HCT116 (cell line): ENCODE data around the gene PRND. TPM values are rescaled to one million over a fixed set of nuclear protein-coding genes. Genes with fewer than 3 reads are reported as not detected.

Experiments used
- ATAC-seq: fragments of 200-7000 bp; cut with Tn5 transposase; 2 replicates; pipeline ENCODE4 v1.9.1; 2020; ENCODE audit warnings: mild to moderate bottlenecking, moderate library complexity
- BruUV-seq: library from RNA; stranded (reverse); fragments of 400-500 nt; replicated peaks from 2 replicates; lab custom pipeline; 2021; lab: Mats Ljungman, UMichigan
- CTCF ChIA-PET: fragments of 300-600 bp; sonication (Branson Sonifier 250); formaldehyde crosslinking; loops from one replicate; lab custom pipeline; 2021; ENCODE audit warnings: antibody characterized with exemption; lab: Charles Lee
- POLR2A ChIA-PET: fragments of 300-600, 350-600 bp; sonication (Branson Sonifier 250); formaldehyde crosslinking; loops from one replicate; lab custom pipeline; 2021; ENCODE audit warnings: antibody characterized with exemption; lab: Charles Lee
- RAD21 ChIA-PET, 2 experiments: fragments of 300-600 bp; sonication (Branson Sonifier 250); formaldehyde crosslinking; loops; one replicate each; lab custom pipeline; 2023; ENCODE audit warnings: low total read pairs in 2 of 2; ENCODE audit not compliant: uncharacterized antibody in 2 of 2, unreplicated experiment in 2 of 2, low non-redundant PET in 1 of 2; lab: Charles Lee
- DNase-seq: peaks from one replicate; pipeline ENCODE4 v3.0.0-alpha.2; 2010; ENCODE audit warnings: low read depth, low spot score
- H2AFZ ChIP-seq: fragments of 200-600 bp; shearing (Covaris generic), sonication (generic); 2 replicates; pipeline ENCODE4 v1.6.1; 2017; ENCODE audit warnings: low read depth, mixed run types, mixed read lengths, antibody characterized with exemption, low read length; ENCODE audit not compliant: poor library complexity, severe bottlenecking
- H3K27ac ChIP-seq: 2 replicates; pipeline ENCODE4 v1.5.1; 2012; ENCODE audit warnings: low read depth, low read length
- H3K27me3 ChIP-seq: fragments of 200-600 bp; sonication (generic); 2 replicates; pipeline ENCODE4 v1.6.1; 2016; ENCODE audit warnings: mixed run types, low read length, mixed read lengths; ENCODE audit not compliant: insufficient read depth
- H3K36me3 ChIP-seq, 2 experiments: fragments of 200-500 bp in 1 of 2; fragments of 200-600 bp in 1 of 2; sonication (Bioruptor generic) in 1 of 2; sonication (generic) in 1 of 2; 2 replicates each; pipeline versions ENCODE4 v1.5.1 to v1.6.1; 2014 to 2016; ENCODE audit warnings: low read length in 2 of 2, inconsistent platforms in 1 of 2, mixed read lengths in 1 of 2, mixed run types in 1 of 2; ENCODE audit not compliant: insufficient read depth in 2 of 2, control insufficient read depth in 1 of 2
- H3K4me1 ChIP-seq, 2 experiments: fragments of 200-600 bp in 1 of 2; sonication (generic) in 1 of 2; 2 replicates each; pipeline versions ENCODE4 v1.5.1 to v1.6.1; 2012 to 2017; ENCODE audit warnings: low read length in 2 of 2, inconsistent platforms in 1 of 2, mild to moderate bottlenecking in 1 of 2, mixed read lengths in 1 of 2, mixed run types in 1 of 2, moderate library complexity in 1 of 2; ENCODE audit not compliant: insufficient read depth in 2 of 2, control insufficient read depth in 1 of 2
- H3K4me2 ChIP-seq: fragments of 200-600 bp; sonication (generic); 2 replicates; pipeline ENCODE4 v1.6.1; 2017; ENCODE audit warnings: mixed run types, low read length, mixed read lengths
- H3K4me3 ChIP-seq, 2 experiments: fragments of 200-600 bp in 1 of 2; sonication (generic) in 1 of 2; replicated peaks in 1 of 2; 2 replicates each; pipeline ENCODE4 v1.5.1; 2011 to 2016; ENCODE audit warnings: low read length in 2 of 2, control low read depth in 1 of 2, low read depth in 1 of 2, mild to moderate bottlenecking in 1 of 2, mixed read lengths in 1 of 2, mixed run types in 1 of 2
- H3K79me2 ChIP-seq: fragments of 200-600 bp; sonication (generic); 2 replicates; pipeline ENCODE4 v1.6.1; 2017; ENCODE audit warnings: mild to moderate bottlenecking, mixed run types, low read length, moderate library complexity, mixed read lengths; ENCODE audit not compliant: insufficient read depth
- H3K9ac ChIP-seq: fragments of 200-600 bp; sonication (generic); 2 replicates; pipeline ENCODE4 v1.6.1; 2016; ENCODE audit warnings: low read length, mixed read lengths
- H3K9me2 ChIP-seq: fragments of 200-600 bp; sonication (generic), shearing (Covaris generic); 2 replicates; pipeline ENCODE4 v1.6.1; 2017; ENCODE audit warnings: mixed run types, mild to moderate bottlenecking, moderate library complexity; ENCODE audit not compliant: insufficient read depth
- H3K9me3 ChIP-seq, 2 experiments: fragments of 200-500 bp in 1 of 2; fragments of 200-600 bp in 1 of 2; sonication (Bioruptor generic) in 1 of 2; sonication (generic) in 1 of 2; 2 replicates each; pipeline ENCODE4 v1.6.1; 2014 to 2017; ENCODE audit warnings: low read length in 2 of 2, mixed read lengths in 2 of 2, inconsistent platforms in 1 of 2, low read depth in 1 of 2, mild to moderate bottlenecking in 1 of 2, mixed run types in 1 of 2, moderate library complexity in 1 of 2; ENCODE audit not compliant: control insufficient read depth in 1 of 2, insufficient read depth in 1 of 2
- H4K20me1 ChIP-seq: fragments of 200-600 bp; sonication (generic), shearing (Covaris generic); 2 replicates; pipeline ENCODE4 v1.6.1; 2017; ENCODE audit warnings: mixed run types, mild to moderate bottlenecking, moderate library complexity; ENCODE audit not compliant: insufficient read depth
- ATF3 ChIP-seq: IDR thresholded peaks from 2 replicates; pipeline ENCODE4 v1.6.1; 2012
- CTCF ChIP-seq, 3 experiments: fragments of 200-600 bp in 1 of 3; sonication (generic) in 1 of 3; IDR thresholded peaks in 2 of 3; conservative IDR thresholded peaks in 1 of 3; 2 replicates each; pipeline ENCODE4 v1.5.1; 2012 to 2017; ENCODE audit warnings: low read depth in 2 of 3, low read length in 2 of 3, antibody characterized with exemption in 1 of 3, borderline replicate concordance in 1 of 3, control low read depth in 1 of 3, mild to moderate bottlenecking in 1 of 3, mixed read lengths in 1 of 3, mixed run types in 1 of 3, moderate library complexity in 1 of 3; ENCODE audit not compliant: insufficient read depth in 1 of 3
- ELF1 ChIP-seq: IDR thresholded peaks from 2 replicates; pipeline ENCODE4 v1.6.1; 2012; ENCODE audit warnings: low read depth, borderline replicate concordance
- EZH2 ChIP-seq: fragments of 200-600 bp; sonication (generic); IDR thresholded peaks from 2 replicates; pipeline ENCODE4 v1.6.1; 2017; ENCODE audit warnings: antibody characterized with exemption, mixed run types
- FOSL1 ChIP-seq: IDR thresholded peaks from 2 replicates; pipeline ENCODE4 v1.6.1; 2012; ENCODE audit warnings: low read depth
- JUND ChIP-seq: IDR thresholded peaks from 2 replicates; pipeline ENCODE4 v1.6.1; 2012
- MAX ChIP-seq: IDR thresholded peaks from 2 replicates; pipeline ENCODE4 v1.6.1; 2012
- POLR2A ChIP-seq: IDR thresholded peaks from 2 replicates; pipeline ENCODE4 v1.7.0; 2011; ENCODE audit warnings: borderline replicate concordance; ENCODE audit not compliant: insufficient read depth, insufficient read length; ENCODE audit errors: extremely low read depth
- REST ChIP-seq: IDR thresholded peaks from 2 replicates; pipeline ENCODE4 v1.6.1; 2012; ENCODE audit warnings: low read depth
- SIN3A ChIP-seq: IDR thresholded peaks from 2 replicates; pipeline ENCODE4 v1.6.1; 2012; ENCODE audit warnings: low read depth
- SP1 ChIP-seq: IDR thresholded peaks from 2 replicates; pipeline ENCODE4 v1.6.1; 2012; ENCODE audit warnings: low read depth
- YY1 ChIP-seq: IDR thresholded peaks from 2 replicates; pipeline ENCODE4 v1.6.1; 2011; ENCODE audit warnings: low read length, low read depth, moderate library complexity, mild to moderate bottlenecking; ENCODE audit not compliant: insufficient replicate concordance; ENCODE audit errors: extremely low read depth
- ZNF274 ChIP-seq: fragments of 200-500 bp; sonication (Bioruptor generic); IDR thresholded peaks from 2 replicates; pipeline ENCODE4 v1.6.1; 2014; ENCODE audit warnings: mild to moderate bottlenecking, low read depth, low read length, inconsistent platforms
- intact Hi-C: fragments of 100-400 bp; cut with micrococcal nuclease; formaldehyde crosslinking; loops from 2 replicates; pipeline ENCODE4 v1.10.0; 2022
- total RNA-seq: library from RNA; stranded (reverse); gene quantifications from one replicate; pipeline ENCODE4 v1.2.1, GENCODE V29; 2021; ENCODE audit not compliant: unreplicated experiment

Gene PRND
- total RNA-seq, 1 experiment from 2014 or later = not detected

- Histone ChIP-seq H3K27ac (no peak overlapping the region), H3K79me2 (no peaks in the 10 kb centered on the region), H3K36me3 (no peaks in the 10 kb centered on the region), H3K9me3 (peaks cover 0 to 4% of the 10 kb centered on the region in 2 experiments; a peak in 1 of 4 replicates), H3K4me2 (no peak overlapping the region), H3K4me3 (no peak overlapping the region), H4K20me1 (no peaks in the 10 kb centered on the region), H2AFZ (no peak overlapping the region), H3K9ac (no peak overlapping the region), H3K4me1 (no peaks in the 10 kb centered on the region), H3K9me2 (no peaks in the 10 kb centered on the region), H3K27me3 (no peaks in the 10 kb centered on the region)
- DNase-seq (no peak), ATAC-seq (no peak)
- TF ChIP-seq SP1 = no peak
- TF ChIP-seq POLR2A = no peak
- TF ChIP-seq ATF3 = no peak
- TF ChIP-seq JUND = no peak
- TF ChIP-seq CTCF (IDR thresholded peaks at IDR 0.05 in 2 of 3, conservative IDR thresholded peaks at IDR 0.05 in 1 of 3; ENCODE audit: borderline replicate concordance in 1 of 3, insufficient read depth in 1 of 3, low read depth in 2 of 3, low read length in 2 of 3) = no peak
- no peak for TF ChIP-seq SIN3A
- TF ChIP-seq YY1 = no peak
- no peak for TF ChIP-seq FOSL1
- no peak for TF ChIP-seq ZNF274
- no peak for TF ChIP-seq REST
- TF ChIP-seq ELF1 = no peak
- no peak for TF ChIP-seq MAX
- no peak for TF ChIP-seq EZH2
- ChIA-PET POLR2A (no interaction called here), CTCF (no interaction called here), RAD21 (no interaction called here)
- no TSS peak for BruUV-seq
- intact Hi-C loops = no loop called here
Observed at GRCh38 chr20:4749326-4749725, 27.6 kb downstream of the PRND start.
